NCI-H1694 (cell line): ENCODE measurements around the gene JAKMIP3.

ENCODE experiments used
- DNase-seq: peaks from one replicate; lab custom pipeline; 2025; lab: John Stamatoyannopoulos, UW

Gene JAKMIP3

GRCh38 chr10:132111121-132111731, 45.5 kb downstream of the JAKMIP3 start:
- DNase-seq: no peak

DNA sequence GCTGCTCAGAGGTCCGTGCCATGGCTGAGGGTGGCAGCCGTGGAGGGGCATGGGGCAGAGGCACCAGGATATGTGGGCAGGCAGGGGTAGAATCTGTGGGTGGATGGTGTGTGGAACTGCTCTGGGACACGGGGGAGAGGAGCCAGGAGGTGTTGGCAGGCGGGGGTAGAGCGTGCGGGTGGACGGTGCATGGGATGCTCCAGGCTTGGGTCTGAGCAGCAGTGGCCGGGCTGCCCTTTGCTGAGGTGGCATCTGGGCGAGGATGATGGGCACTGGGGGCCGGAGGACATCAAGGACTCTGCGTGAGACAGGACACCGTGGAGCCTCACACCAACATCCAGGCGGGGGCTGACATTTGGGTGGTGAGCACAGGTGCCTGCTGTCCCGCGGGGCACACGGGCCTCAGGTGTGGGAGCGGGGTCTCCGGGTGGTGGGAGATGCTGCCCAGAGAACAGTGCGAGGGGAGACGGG, 46.2 kb downstream of the JAKMIP3 start:
- no peak for DNase-seq

- no peak for DNase-seq
Measured at GRCh38 chr10:132112611-132113010, 46.9 kb downstream of the JAKMIP3 start.

DNA sequence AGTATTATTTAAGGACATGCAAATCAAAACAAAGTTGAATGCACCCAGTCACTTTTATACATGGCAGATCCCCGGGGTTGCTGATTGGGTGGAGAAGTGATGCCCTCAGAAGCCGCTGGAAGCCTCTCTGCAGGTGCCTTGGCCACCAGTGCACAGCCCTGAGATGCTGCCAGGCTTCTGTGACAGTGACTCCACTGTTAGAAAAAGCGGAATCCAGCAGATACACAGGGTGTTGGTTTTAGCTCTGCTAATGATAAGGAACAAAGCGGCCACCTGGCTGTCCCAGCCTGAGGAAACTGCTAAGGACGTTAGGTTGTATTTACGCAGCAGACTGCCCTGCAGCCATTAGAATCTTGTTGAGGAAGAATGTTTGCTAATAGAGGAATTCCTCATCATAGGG, 47.5 kb downstream of the JAKMIP3 start:
- DNase-seq: no peak

GRCh38 chr10:132113766-132114365, 48.1 kb downstream of the JAKMIP3 start:
- DNase-seq: no peak

GRCh38 chr10:132114953-132115520, 49.3 kb downstream of the JAKMIP3 start:
- no peak for DNase-seq
